CD4-positive, alpha-beta T cell (primary cell): ENCODE results near the gene ARPIN. TPM values are rescaled to one million over a fixed set of nuclear protein-coding genes. Genes with fewer than 3 reads are reported as not detected.
"Not testable (repeated sequence)": the region's sequence is repeated elsewhere in the genome, so short reads cannot be mapped to it uniquely, and the experiment has no call there.

Experiments used
- ATAC-seq: fragments of 200-7000 bp; cut with Tn5 transposase; one replicate; pipeline ENCODE4 v1.10.0; 2022; ENCODE audit warnings: mild to moderate bottlenecking; ENCODE audit not compliant: poor library complexity
- CTCF ChIA-PET: fragments of 350-600 bp; sonication (Branson Sonifier 250); formaldehyde crosslinking; loops from one replicate; lab custom pipeline; 2021; ENCODE audit warnings: antibody characterized with exemption, inconsistent platforms; lab: Charles Lee
- POLR2A ChIA-PET: fragments of 350-600 bp; sonication (Branson Sonifier 250); formaldehyde crosslinking; loops from one replicate; lab custom pipeline; 2021; ENCODE audit warnings: antibody characterized with exemption, inconsistent platforms; lab: Charles Lee
- DNase-seq, 14 experiments: peaks; one replicate each; pipeline ENCODE4 v3.0.0-alpha.2; 2013 to 2020; ENCODE audit warnings: mixed read lengths in 2 of 14
- H3K27ac ChIP-seq, 2 donors: one replicate each; pipeline versions ENCODE4 v1.5.1 to v1.7.0; 2013; ENCODE audit warnings: low read length in 2 of 2, low read depth in 1 of 2, mild to moderate bottlenecking in 1 of 2
- H3K27me3 ChIP-seq, 2 experiments: 1 replicate in 1 of 2; 2 replicates in 1 of 2; pipeline versions ENCODE4 v1.6.1 to v1.7.0; 2013; ENCODE audit warnings: low read length in 2 of 2, control low read depth in 1 of 2, mild to moderate bottlenecking in 1 of 2, moderate library complexity in 1 of 2; ENCODE audit not compliant: insufficient read depth in 2 of 2, control insufficient read depth in 1 of 2
- H3K36me3 ChIP-seq: one replicate; pipeline ENCODE4 v1.6.1; 2013; ENCODE audit warnings: low read length, control low read depth; ENCODE audit not compliant: insufficient read depth
- H3K4me1 ChIP-seq: one replicate; pipeline ENCODE4 v1.6.1; 2013; ENCODE audit warnings: low read length, control low read depth; ENCODE audit not compliant: insufficient read depth
- H3K4me3 ChIP-seq: one replicate; pipeline ENCODE4 v1.5.1; 2013; ENCODE audit warnings: mild to moderate bottlenecking, low read length, moderate library complexity
- H3K9me3 ChIP-seq, 2 experiments: 1 replicate in 1 of 2; 2 replicates in 1 of 2; pipeline versions ENCODE4 v1.6.1 to v1.7.0; 2013; ENCODE audit warnings: low read length in 2 of 2, mild to moderate bottlenecking in 2 of 2, control low read depth in 1 of 2, moderate library complexity in 1 of 2; ENCODE audit not compliant: control insufficient read depth in 1 of 2, insufficient read depth in 1 of 2
- H3K27ac Mint-ChIP-seq: one replicate; pipeline ENCODE4 v1.8.0; 2020; ENCODE audit warnings: mixed read lengths
- H3K27me3 Mint-ChIP-seq: one replicate; pipeline ENCODE4 v1.8.0; 2021; ENCODE audit warnings: mixed read lengths
- H3K36me3 Mint-ChIP-seq: one replicate; pipeline ENCODE4 v1.8.0; 2021; ENCODE audit warnings: low read depth, mixed read lengths
- H3K4me1 Mint-ChIP-seq: one replicate; pipeline ENCODE4 v1.8.0; 2021; ENCODE audit warnings: low read depth, mixed read lengths
- H3K4me3 Mint-ChIP-seq: one replicate; pipeline ENCODE4 v1.8.0; 2020; ENCODE audit warnings: mild to moderate bottlenecking, mixed read lengths
- H3K9me3 Mint-ChIP-seq: one replicate; pipeline ENCODE4 v1.8.0; 2020; ENCODE audit warnings: mixed read lengths
- intact Hi-C, 2 experiments: fragments of 100-400 bp; cut with DNase I in 1 of 2; cut with micrococcal nuclease in 1 of 2; formaldehyde crosslinking; loops; one replicate each; pipeline versions ENCODE4 v1.15.1 to v1.9.0; 2023 to 2025; cut with DNase I, micrococcal nuclease
- total RNA-seq, 174 experiments: library from RNA in 2 of 174; stranded (reverse) in 2 of 174; gene quantifications; one replicate each; pipeline ENCODE4 v1.2.3 and lab custom pipeline; 2021 to 2026
- TF ChIP-seq, protein P1 (sequence below): fragments of 200-600 bp; IDR thresholded peaks from one replicate; pipeline ENCODE4 v1.8.0; 2022; ENCODE audit warnings: antibody characterized with exemption, mild to moderate bottlenecking

Gene ARPIN
- total RNA-seq, 2 experiments from 2014 or later = not detected

DNA sequence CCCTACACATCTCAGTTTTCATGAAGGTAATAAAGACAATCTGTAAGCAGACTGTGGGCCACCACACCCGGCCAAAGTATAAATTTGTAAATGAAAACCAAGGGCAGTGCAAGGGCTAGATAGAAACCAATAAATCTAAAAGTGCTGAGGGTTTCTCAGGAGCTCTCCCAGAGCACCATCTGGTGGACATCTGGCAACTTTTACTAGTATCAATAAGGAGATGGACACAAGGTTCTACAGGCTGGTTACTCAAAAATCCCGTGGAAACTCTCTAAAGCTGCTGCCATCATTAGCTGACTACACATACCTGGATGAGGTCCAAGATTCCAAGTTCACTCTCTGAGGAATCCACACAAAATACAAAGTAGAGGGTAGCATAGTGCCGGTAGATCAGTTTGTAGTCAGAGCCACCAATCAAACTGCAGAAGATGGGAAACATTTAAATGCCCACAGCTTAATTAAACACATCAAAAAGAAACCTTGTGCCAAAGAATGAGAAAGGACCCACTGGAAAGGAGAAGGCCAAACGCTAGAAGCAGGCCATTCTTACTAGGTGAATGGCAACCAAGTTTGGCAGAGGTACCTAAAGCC lies 24.4 kb downstream of the ARPIN start:
- CTCF ChIA-PET = interaction anchor here (2.2 kb wide), 1 partner anchor 13 kb away, joined by 11 read pairs; no protein-coding TSS in a partner anchor
- H3K27me3 Mint-ChIP-seq = no peaks in the 10 kb centered on the region
- H3K36me3 ChIP-seq = peaks cover 43% of the 10 kb centered on the region
- peaks cover 57% of the 10 kb centered on the region for H3K36me3 Mint-ChIP-seq
- H3K4me1 ChIP-seq = peaks cover 19% of the 10 kb centered on the region
- no peak overlapping the region for H3K4me3 ChIP-seq
- H3K27me3 ChIP-seq = no peaks in the 10 kb centered on the region
- TF ChIP-seq, protein P1, sequence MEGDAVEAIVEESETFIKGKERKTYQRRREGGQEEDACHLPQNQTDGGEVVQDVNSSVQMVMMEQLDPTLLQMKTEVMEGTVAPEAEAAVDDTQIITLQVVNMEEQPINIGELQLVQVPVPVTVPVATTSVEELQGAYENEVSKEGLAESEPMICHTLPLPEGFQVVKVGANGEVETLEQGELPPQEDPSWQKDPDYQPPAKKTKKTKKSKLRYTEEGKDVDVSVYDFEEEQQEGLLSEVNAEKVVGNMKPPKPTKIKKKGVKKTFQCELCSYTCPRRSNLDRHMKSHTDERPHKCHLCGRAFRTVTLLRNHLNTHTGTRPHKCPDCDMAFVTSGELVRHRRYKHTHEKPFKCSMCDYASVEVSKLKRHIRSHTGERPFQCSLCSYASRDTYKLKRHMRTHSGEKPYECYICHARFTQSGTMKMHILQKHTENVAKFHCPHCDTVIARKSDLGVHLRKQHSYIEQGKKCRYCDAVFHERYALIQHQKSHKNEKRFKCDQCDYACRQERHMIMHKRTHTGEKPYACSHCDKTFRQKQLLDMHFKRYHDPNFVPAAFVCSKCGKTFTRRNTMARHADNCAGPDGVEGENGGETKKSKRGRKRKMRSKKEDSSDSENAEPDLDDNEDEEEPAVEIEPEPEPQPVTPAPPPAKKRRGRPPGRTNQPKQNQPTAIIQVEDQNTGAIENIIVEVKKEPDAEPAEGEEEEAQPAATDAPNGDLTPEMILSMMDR = no peak
- DNase-seq (no peak), ATAC-seq (no peak)
- intact Hi-C loops = no loop called here
- H3K9me3 Mint-ChIP-seq = no peaks in the 10 kb centered on the region
- H3K9me3 ChIP-seq = no peaks in the 10 kb centered on the region
- H3K4me3 Mint-ChIP-seq = no peak overlapping the region
- no peak overlapping the region for H3K27ac ChIP-seq
- peaks cover 31% of the 10 kb centered on the region for H3K4me1 Mint-ChIP-seq
- POLR2A ChIA-PET = interaction anchor here (1.1 kb wide), 1 partner anchor 125 kb away, joined by 6 read pairs; no protein-coding TSS in a partner anchor
- H3K27ac Mint-ChIP-seq = no peak overlapping the region

DNA sequence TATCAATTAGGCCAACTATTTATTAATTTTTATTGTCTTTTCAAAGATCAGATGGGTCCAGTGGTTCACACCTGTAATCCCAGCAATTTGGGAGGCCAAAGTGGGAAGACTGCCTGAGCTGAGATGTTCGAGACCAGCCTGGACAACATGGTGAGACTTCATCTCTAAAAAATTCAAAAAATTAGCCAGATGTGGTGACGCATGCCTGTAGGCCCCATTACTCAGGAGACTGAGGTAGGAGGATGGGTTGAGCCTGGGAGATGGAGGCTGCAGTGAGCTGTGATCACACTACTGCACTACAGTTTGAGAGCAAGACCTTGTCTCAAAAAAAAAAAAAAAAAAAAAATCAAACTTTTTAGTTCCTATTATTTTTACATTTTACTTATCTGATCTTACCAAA lies 27.1 kb downstream of the ARPIN start:
- Histone ChIP-seq H3K27ac (no peak overlapping the region), H3K36me3 (peaks cover 56% of the 10 kb centered on the region), H3K4me1 (no peaks in the 10 kb centered on the region), H3K27me3 (no peaks in the 10 kb centered on the region), H3K4me3 (no peak overlapping the region), H3K9me3 (no peaks in the 10 kb centered on the region)
- Mint-ChIP-seq H3K9me3 (no peaks in the 10 kb centered on the region), H3K27ac (no peak overlapping the region), H3K4me3 (no peak overlapping the region), H3K27me3 (no peaks in the 10 kb centered on the region), H3K36me3 (peaks cover 74% of the 10 kb centered on the region), H3K4me1 (peaks cover 12% of the 10 kb centered on the region)
- ChIA-PET CTCF (no interaction called here), POLR2A (no interaction called here)
- DNase-seq (no peak), ATAC-seq (no peak)
- intact Hi-C loops = no loop called here
- TF ChIP-seq, protein P1 = no peak

DNA sequence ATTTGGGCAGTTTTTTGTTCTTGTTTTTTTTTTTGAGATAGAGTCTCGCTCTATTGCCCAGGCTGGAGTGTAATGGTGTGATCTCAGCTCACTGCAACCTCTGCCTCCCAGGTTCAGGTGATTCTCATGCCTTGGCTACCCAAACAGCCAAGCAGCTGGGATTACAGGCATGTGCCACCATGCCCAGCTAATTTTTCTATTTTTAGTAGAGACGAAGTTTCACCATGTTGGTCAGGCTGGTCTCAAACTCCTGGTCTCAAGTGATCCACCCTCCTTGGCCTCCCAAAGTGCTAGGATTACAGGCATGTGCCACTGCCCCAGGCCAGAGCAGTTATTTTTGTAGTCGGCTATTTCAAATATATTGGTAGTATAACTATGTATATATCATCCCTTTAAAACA lies 27.6 kb downstream of the ARPIN start:
- H3K27ac ChIP-seq, H3K27me3 ChIP-seq, H3K27me3 Mint-ChIP-seq, POLR2A ChIA-PET, H3K4me3 Mint-ChIP-seq, DNase-seq, H3K4me1 ChIP-seq, H3K4me3 ChIP-seq, ATAC-seq, CTCF ChIA-PET, H3K4me1 Mint-ChIP-seq, H3K27ac Mint-ChIP-seq, H3K9me3 Mint-ChIP-seq, H3K9me3 ChIP-seq, intact Hi-C loops: not testable (repeated sequence)
- peaks cover 56% of the 10 kb centered on the region for H3K36me3 ChIP-seq
- H3K36me3 Mint-ChIP-seq = peaks cover 70% of the 10 kb centered on the region

DNA sequence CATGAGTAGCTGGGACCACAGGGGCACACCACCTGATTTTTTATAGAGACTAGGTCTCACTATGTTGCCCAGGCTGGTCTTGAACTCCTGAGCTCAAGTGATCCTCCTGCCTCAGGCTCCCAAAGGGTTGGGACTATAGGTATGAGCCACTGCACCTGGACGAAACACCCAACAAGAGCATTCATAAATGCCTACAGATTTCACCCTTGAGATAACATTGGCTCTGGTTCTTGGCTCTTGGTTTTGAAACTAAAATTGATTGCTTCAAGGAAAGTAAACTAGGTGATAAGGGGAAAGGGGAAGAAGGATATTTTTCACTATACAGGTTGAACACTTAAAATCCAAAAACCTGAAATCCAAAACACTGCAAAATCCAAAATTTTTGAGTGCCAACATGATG lies 29.2 kb downstream of the ARPIN start:
- Histone ChIP-seq H3K9me3 (no peaks in the 10 kb centered on the region), H3K4me1 (no peaks in the 10 kb centered on the region), H3K27ac (no peak overlapping the region), H3K27me3 (no peaks in the 10 kb centered on the region), H3K36me3 (peaks cover 55% of the 10 kb centered on the region), H3K4me3 (no peak overlapping the region)
- ATAC-seq = no peak
- Mint-ChIP-seq H3K36me3 (peaks cover 69% of the 10 kb centered on the region), H3K27me3 (no peaks in the 10 kb centered on the region), H3K4me3 (no peak overlapping the region), H3K27ac (no peak overlapping the region), H3K4me1 (no peaks in the 10 kb centered on the region), H3K9me3 (no peaks in the 10 kb centered on the region)
- TF ChIP-seq, protein P1 = no peak
- ChIA-PET CTCF (no interaction called here), POLR2A (no interaction called here)
- intact Hi-C loops = no loop called here
- DNase-seq = no peak
